NT2/D1 (cell line): Measurements from ENCODE around the gene U2AF1L4.

Source experiments
- SUZ12 ChIP-seq: IDR thresholded peaks from 2 replicates; pipeline ENCODE4 v1.6.1; 2011; ENCODE audit not compliant: insufficient read length, insufficient read depth; ENCODE audit errors: extremely low read depth
- YY1 ChIP-seq: IDR thresholded peaks from 2 replicates; pipeline ENCODE4 v1.6.1; 2011; ENCODE audit not compliant: insufficient read length, insufficient read depth
- ZNF274 ChIP-seq: IDR thresholded peaks from 2 replicates; pipeline ENCODE4 v1.6.1; 2011; ENCODE audit warnings: mild to moderate bottlenecking, low read depth, low read length

GRCh38 chr19:35791814-35792279 is 46.6 kb upstream of the U2AF1L4 start:
- no peak for TF ChIP-seq YY1
- TF ChIP-seq SUZ12: no peak
- TF ChIP-seq ZNF274: no peak
